Measurements from ENCODE around the gene LTA. TPM values are rescaled to one million over a fixed set of nuclear protein-coding genes. Genes with fewer than 3 reads are reported as not detected.

LTA gene
- total RNA-seq, 1 experiment from 2014 or later, result 0.72 TPM

DNA sequence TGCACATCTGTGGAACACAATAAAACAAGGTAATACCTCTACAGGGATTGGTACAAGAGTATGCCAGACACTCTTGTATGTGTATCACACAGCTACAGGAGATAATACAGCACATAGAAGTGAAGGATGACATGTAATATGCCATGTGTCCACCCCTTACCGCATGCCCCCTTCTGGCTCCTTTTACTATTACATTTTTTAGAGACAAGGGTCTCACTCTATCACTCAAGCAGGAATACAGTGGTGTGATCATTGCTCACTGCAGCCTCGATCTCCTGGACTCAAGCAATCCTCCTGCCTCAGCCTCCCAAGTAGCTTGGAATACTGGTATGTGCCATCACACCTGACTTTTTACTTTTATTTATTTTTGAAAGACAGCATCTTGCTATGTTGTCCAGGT is 24.9 kb downstream of the LTA start:
- Histone ChIP-seq H3K27ac (ENCODE audit: low read length) (no peak overlapping the region), H3K4me3 (ENCODE audit: low read depth in 2 of 2, low read length in 2 of 2) (no peak overlapping the region), H3K4me1 (ENCODE audit: control insufficient read depth, insufficient read depth, low read length) (0 out of 2 replicates have a peak, but pooled peaks cover 2% of the 10 kb centered on the region), H3K36me3 (ENCODE audit: control insufficient read depth, insufficient read depth, low read length) (no peaks in the 10 kb centered on the region), H3K27me3 (ENCODE audit: control insufficient read depth, insufficient read depth, low read length) (no peaks in the 10 kb centered on the region), H3K9me3 (ENCODE audit: control insufficient read depth, insufficient read depth, low read depth, low read length) (no peaks in the 10 kb centered on the region)
- in situ Hi-C loops (cut with HindIII; ENCODE audit: low pct_unique_long_range_greater_than_20kb, low sequenced_read_pairs) (no loop called here), intact Hi-C loops (cut with micrococcal nuclease; ENCODE audit: unreplicated experiment) (loop anchor here (1.0 to 5.0 kb wide), 3 partner anchors 16 to 105 kb away; no protein-coding TSS in a partner anchor)
- DNase-seq (ENCODE audit: low read depth, low spot score) (no peak), ATAC-seq (peak; percentile 64)
- POLR2A ChIA-PET, result no interaction called here
- no TSS peak for BruUV-seq (replicated peaks)
- CTCF ChIA-PET, result interaction anchor here (1.9 to 3.8 kb wide), 3 partner anchors 16 to 50 kb away, joined by 11 to 37 read pairs (median 22); partner anchors contain the start of genes ATP6V1G2, LTB and NFKBIL1
- no peak for TF ChIP-seq SIN3A (IDR thresholded peaks at IDR 0.05; ENCODE audit: borderline replicate concordance, insufficient read depth, low read depth, low read length)
- TF ChIP-seq, protein P1, sequence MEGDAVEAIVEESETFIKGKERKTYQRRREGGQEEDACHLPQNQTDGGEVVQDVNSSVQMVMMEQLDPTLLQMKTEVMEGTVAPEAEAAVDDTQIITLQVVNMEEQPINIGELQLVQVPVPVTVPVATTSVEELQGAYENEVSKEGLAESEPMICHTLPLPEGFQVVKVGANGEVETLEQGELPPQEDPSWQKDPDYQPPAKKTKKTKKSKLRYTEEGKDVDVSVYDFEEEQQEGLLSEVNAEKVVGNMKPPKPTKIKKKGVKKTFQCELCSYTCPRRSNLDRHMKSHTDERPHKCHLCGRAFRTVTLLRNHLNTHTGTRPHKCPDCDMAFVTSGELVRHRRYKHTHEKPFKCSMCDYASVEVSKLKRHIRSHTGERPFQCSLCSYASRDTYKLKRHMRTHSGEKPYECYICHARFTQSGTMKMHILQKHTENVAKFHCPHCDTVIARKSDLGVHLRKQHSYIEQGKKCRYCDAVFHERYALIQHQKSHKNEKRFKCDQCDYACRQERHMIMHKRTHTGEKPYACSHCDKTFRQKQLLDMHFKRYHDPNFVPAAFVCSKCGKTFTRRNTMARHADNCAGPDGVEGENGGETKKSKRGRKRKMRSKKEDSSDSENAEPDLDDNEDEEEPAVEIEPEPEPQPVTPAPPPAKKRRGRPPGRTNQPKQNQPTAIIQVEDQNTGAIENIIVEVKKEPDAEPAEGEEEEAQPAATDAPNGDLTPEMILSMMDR (IDR thresholded peaks at IDR 0.05), result peak; percentile 74

DNA sequence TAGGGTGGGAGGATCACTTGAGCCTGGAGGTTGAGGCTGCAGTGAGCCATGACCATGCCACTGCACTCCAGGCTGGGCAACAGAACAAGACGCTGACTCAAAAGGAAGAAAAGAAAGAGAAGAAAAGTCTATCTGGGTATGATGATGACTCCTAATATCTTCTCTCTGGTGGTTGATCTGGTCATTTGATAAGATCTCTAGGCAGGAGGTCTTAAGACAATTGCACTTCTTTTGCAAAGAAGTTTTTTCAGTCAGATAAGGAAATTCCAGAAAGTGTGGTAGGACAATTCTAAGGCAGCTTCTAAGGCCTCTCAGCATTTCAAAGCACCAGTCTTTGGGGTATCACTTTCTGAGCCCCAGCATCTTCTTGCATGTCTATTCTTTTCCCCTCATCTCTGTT is 35.2 kb downstream of the LTA start:
- ChIA-PET POLR2A (interaction anchor here (0.7 kb wide), 1 partner anchor 65 kb away, joined by 5 read pairs; no protein-coding TSS in a partner anchor), CTCF (interaction anchor here (0.6 to 0.7 kb wide), 2 partner anchors 33 to 113 kb away, joined by 5 to 11 read pairs; no protein-coding TSS in a partner anchor)
- TF ChIP-seq, protein P1 (IDR thresholded peaks at IDR 0.05), result no peak
- ATAC-seq, result no peak
- no peaks in the 10 kb centered on the region for H3K36me3 ChIP-seq (ENCODE audit: control insufficient read depth, insufficient read depth, low read length)
- H3K4me3 ChIP-seq (ENCODE audit: low read depth in 2 of 2, low read length in 2 of 2), result no peak overlapping the region
- no peak overlapping the region for H3K27ac ChIP-seq (ENCODE audit: low read length)
- no TSS peak for BruUV-seq (replicated peaks)
- no peaks in the 10 kb centered on the region for H3K9me3 ChIP-seq (ENCODE audit: control insufficient read depth, insufficient read depth, low read depth, low read length)
- in situ Hi-C loops (cut with HindIII; ENCODE audit: low pct_unique_long_range_greater_than_20kb, low sequenced_read_pairs), result no loop called here
- intact Hi-C loops (cut with micrococcal nuclease; ENCODE audit: unreplicated experiment), result no loop called here
- H3K27me3 ChIP-seq (ENCODE audit: control insufficient read depth, insufficient read depth, low read length), result no peaks in the 10 kb centered on the region
- no peaks in the 10 kb centered on the region for H3K4me1 ChIP-seq (ENCODE audit: control insufficient read depth, insufficient read depth, low read length)
- DNase-seq (ENCODE audit: low read depth, low spot score), result no peak

DNA sequence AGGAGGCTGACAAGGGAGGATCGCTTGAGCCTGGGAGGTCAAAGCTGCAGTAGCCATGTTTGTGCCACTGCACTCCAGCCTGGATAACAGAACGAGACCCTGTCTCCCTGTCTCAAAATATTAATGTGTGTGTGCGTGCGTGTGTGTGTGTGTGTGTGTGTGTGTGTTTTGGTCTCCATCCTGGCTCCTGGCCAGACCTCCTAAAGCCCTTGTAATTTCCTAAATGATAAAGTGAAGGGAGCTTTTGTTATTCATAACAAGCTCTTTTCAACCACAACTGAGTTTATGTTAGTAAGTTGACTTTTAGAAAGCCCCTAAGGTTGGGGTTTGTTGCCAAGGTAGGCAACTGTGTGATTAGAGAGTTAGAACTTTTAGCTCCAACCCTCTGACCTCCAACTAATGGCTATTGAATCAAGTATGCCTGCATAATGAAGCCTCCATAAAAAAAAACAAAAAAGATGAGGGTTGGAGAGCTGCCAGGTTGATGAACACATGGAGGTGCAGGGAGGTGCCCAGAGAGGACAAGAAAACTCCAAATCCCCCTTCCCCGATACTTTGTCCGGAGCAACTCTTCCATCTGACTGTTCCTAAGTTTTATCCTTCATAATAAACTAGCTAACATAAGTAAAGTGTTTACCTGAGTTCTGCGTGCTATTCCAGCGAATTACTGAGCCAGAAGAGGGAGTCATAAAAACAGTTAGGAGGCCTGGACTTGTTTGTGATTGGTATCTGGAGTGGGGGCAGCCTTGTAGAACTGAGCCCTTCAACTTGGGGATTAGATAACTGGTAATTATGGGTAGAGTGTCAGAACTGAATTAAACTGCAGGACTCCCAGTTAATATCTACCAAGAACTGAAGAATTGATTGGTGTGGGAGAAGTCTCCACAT is 37.7 kb downstream of the LTA start:
- Histone ChIP-seq H3K9me3 (ENCODE audit: control insufficient read depth, insufficient read depth, low read depth, low read length) (no peaks in the 10 kb centered on the region), H3K36me3 (ENCODE audit: control insufficient read depth, insufficient read depth, low read length) (no peaks in the 10 kb centered on the region), H3K4me3 (ENCODE audit: low read depth in 2 of 2, low read length in 2 of 2) (no peak overlapping the region), H3K27me3 (ENCODE audit: control insufficient read depth, insufficient read depth, low read length) (no peaks in the 10 kb centered on the region), H3K4me1 (ENCODE audit: control insufficient read depth, insufficient read depth, low read length) (0 out of 2 replicates have a peak, but pooled peaks cover 2% of the 10 kb centered on the region), H3K27ac (ENCODE audit: low read length) (no peak overlapping the region)
- ChIA-PET CTCF (interaction anchor here (0.6 kb wide), 1 partner anchor 27 kb away, joined by 8 read pairs; no protein-coding TSS in a partner anchor), POLR2A (interaction anchor here (0.6 kb wide), 2 partner anchors 30 to 219 kb away, joined by 3 to 5 read pairs; no protein-coding TSS in a partner anchor)
- in situ Hi-C loops (cut with HindIII; ENCODE audit: low pct_unique_long_range_greater_than_20kb, low sequenced_read_pairs) (no loop called here), intact Hi-C loops (cut with micrococcal nuclease; ENCODE audit: unreplicated experiment) (no loop called here)
- DNase-seq (ENCODE audit: low read depth, low spot score) (no peak), ATAC-seq (no peak)
- BruUV-seq (replicated peaks), result no TSS peak
- TF ChIP-seq POLR2AphosphoS5 (IDR thresholded peaks at IDR 0.05; ENCODE audit: low read depth, low read length) (no peak), TCF7L2 (IDR thresholded peaks at IDR 0.05; ENCODE audit: low read depth, low read length) (no peak), SIN3A (IDR thresholded peaks at IDR 0.05; ENCODE audit: borderline replicate concordance, insufficient read depth, low read depth, low read length) (no peak)
- TF ChIP-seq, protein P2, sequence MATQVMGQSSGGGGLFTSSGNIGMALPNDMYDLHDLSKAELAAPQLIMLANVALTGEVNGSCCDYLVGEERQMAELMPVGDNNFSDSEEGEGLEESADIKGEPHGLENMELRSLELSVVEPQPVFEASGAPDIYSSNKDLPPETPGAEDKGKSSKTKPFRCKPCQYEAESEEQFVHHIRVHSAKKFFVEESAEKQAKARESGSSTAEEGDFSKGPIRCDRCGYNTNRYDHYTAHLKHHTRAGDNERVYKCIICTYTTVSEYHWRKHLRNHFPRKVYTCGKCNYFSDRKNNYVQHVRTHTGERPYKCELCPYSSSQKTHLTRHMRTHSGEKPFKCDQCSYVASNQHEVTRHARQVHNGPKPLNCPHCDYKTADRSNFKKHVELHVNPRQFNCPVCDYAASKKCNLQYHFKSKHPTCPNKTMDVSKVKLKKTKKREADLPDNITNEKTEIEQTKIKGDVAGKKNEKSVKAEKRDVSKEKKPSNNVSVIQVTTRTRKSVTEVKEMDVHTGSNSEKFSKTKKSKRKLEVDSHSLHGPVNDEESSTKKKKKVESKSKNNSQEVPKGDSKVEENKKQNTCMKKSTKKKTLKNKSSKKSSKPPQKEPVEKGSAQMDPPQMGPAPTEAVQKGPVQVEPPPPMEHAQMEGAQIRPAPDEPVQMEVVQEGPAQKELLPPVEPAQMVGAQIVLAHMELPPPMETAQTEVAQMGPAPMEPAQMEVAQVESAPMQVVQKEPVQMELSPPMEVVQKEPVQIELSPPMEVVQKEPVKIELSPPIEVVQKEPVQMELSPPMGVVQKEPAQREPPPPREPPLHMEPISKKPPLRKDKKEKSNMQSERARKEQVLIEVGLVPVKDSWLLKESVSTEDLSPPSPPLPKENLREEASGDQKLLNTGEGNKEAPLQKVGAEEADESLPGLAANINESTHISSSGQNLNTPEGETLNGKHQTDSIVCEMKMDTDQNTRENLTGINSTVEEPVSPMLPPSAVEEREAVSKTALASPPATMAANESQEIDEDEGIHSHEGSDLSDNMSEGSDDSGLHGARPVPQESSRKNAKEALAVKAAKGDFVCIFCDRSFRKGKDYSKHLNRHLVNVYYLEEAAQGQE (IDR thresholded peaks at IDR 0.05; ENCODE audit: insufficient read depth in 1 of 2, low read depth in 2 of 2, low read length in 1 of 2), result no peak
- TF ChIP-seq, protein P1 (IDR thresholded peaks at IDR 0.05), result no peak

Measured in Panc1 (cell line).